Raji (cell line): ENCODE data around the gene DLGAP1.

Experiments used
- POLR2A ChIP-seq: IDR thresholded peaks from 2 replicates; pipeline ENCODE4 v1.6.1; 2011; ENCODE audit warnings: low read depth, low read length, control low read depth; ENCODE audit not compliant: insufficient read depth

The DLGAP1 gene

GRCh38 chr18:4455113-4455811 is at the start of gene DLGAP1:
DLGAP1 (minus strand) TSS chr18:4455307.
- TF ChIP-seq POLR2A, result no peak

- TF ChIP-seq POLR2A, result no peak
These were observed 13.4 kb upstream of the DLGAP1 start for GRCh38 chr18:4468511-4468910.

- TF ChIP-seq POLR2A, result no peak
These were observed 482 bp downstream of the DLGAP1 start for GRCh38 chr18:4454537-4455112.

GRCh38 chr18:4453874-4454536 is 1.1 kb downstream of the DLGAP1 start:
- no peak for TF ChIP-seq POLR2A

- TF ChIP-seq POLR2A, result no peak
These were observed 1.6 kb downstream of the DLGAP1 start for GRCh38 chr18:4453567-4453873.

GRCh38 chr18:4450065-4450658 is 4.9 kb downstream of the DLGAP1 start:
- TF ChIP-seq POLR2A, result no peak

- no peak for TF ChIP-seq POLR2A
These were observed 9.2 kb downstream of the DLGAP1 start for GRCh38 chr18:4445902-4446301.

- no peak for TF ChIP-seq POLR2A
These were observed 10.8 kb downstream of the DLGAP1 start for GRCh38 chr18:4444306-4444705.

GRCh38 chr18:4441098-4441497 is 14.0 kb downstream of the DLGAP1 start:
- TF ChIP-seq POLR2A, result no peak

GRCh38 chr18:4438938-4439337 is 16.2 kb downstream of the DLGAP1 start:
- no peak for TF ChIP-seq POLR2A

- no peak for TF ChIP-seq POLR2A
These were observed 21.4 kb downstream of the DLGAP1 start for GRCh38 chr18:4433717-4434116.

- no peak for TF ChIP-seq POLR2A
These were observed 24.3 kb downstream of the DLGAP1 start for GRCh38 chr18:4430836-4431235.

GRCh38 chr18:4417714-4418113 is 37.4 kb downstream of the DLGAP1 start:
- TF ChIP-seq POLR2A, result no peak

- no peak for TF ChIP-seq POLR2A
These were observed 38.1 kb downstream of the DLGAP1 start for GRCh38 chr18:4416976-4417375.

GRCh38 chr18:4412286-4412685 is 42.8 kb downstream of the DLGAP1 start:
- TF ChIP-seq POLR2A, result no peak

- no peak for TF ChIP-seq POLR2A
These were observed 48.3 kb downstream of the DLGAP1 start for GRCh38 chr18:4406856-4407255.

GRCh38 chr18:4405965-4406364 is 49.1 kb downstream of the DLGAP1 start:
- no peak for TF ChIP-seq POLR2A

- TF ChIP-seq POLR2A, result no peak
These were observed 51.3 kb downstream of the DLGAP1 start for GRCh38 chr18:4403836-4404235.
